IgD-negative memory B cell (primary cell): ENCODE results near the gene FAM83G. TPM values are rescaled to one million over a fixed set of nuclear protein-coding genes. Genes with fewer than 3 reads are reported as not detected.
"Not testable (repeated sequence)": the region's sequence is repeated elsewhere in the genome, so short reads cannot be mapped to it uniquely, and the experiment has no call there.

Experiments used
- H3K27ac Mint-ChIP-seq, 3 donors: one replicate each; pipeline ENCODE4 v1.8.0; 2020 to 2022; ENCODE audit warnings: mild to moderate bottlenecking in 3 of 3, mixed read lengths in 3 of 3, moderate library complexity in 1 of 3
- H3K27me3 Mint-ChIP-seq: one replicate; pipeline ENCODE4 v1.8.0; 2021; ENCODE audit warnings: mixed read lengths
- H3K36me3 Mint-ChIP-seq: one replicate; pipeline ENCODE4 v1.8.0; 2020; ENCODE audit warnings: mild to moderate bottlenecking, mixed read lengths
- H3K4me1 Mint-ChIP-seq, 3 donors: one replicate each; pipeline ENCODE4 v1.8.0; 2020 to 2022; ENCODE audit warnings: mixed read lengths in 3 of 3, mild to moderate bottlenecking in 1 of 3
- H3K4me3 Mint-ChIP-seq, 4 donors: one replicate each; pipeline ENCODE4 v1.8.0; 2020 to 2022; ENCODE audit warnings: mild to moderate bottlenecking in 4 of 4, mixed read lengths in 4 of 4, moderate library complexity in 3 of 4
- H3K9me3 Mint-ChIP-seq, 3 donors: one replicate each; pipeline ENCODE4 v1.8.0; 2020 to 2021; ENCODE audit warnings: mixed read lengths in 3 of 3, mild to moderate bottlenecking in 1 of 3
- polyA plus RNA-seq: library from polyadenylated mRNA; unstranded; fragments of 300-500 nt; fragmentation: Illumina TruSeq; gene quantifications from one replicate; pipeline ENCODE4 v1.2.3, GENCODE V29; 2021

The FAM83G gene
- polyA plus RNA-seq, 1 donor from 2014 or later = 6.8 TPM

DNA sequence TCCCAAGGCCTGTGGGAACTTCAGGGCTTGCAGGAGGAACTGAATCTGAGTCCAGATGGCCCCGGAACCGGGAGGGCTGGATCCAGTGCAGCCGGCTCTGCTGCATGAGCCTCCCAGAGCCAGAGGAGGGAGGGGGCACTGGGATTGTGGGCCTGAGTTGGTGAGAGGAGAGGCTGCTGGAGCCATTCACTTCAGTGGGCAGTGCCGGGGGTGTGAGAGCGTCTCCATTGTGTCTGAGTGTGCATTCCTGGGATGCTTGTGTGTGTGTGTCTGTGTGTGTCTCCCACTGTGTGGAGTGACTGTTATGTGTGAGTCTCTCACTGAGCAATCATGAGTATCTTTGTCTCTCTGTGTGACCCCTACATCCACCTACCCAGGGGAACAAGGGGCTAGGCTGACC, 25.2 kb upstream of the FAM83G start:
- not testable (repeated sequence) for H3K27ac Mint-ChIP-seq, H3K4me1 Mint-ChIP-seq, H3K4me3 Mint-ChIP-seq, H3K9me3 Mint-ChIP-seq, H3K36me3 Mint-ChIP-seq, H3K27me3 Mint-ChIP-seq

DNA sequence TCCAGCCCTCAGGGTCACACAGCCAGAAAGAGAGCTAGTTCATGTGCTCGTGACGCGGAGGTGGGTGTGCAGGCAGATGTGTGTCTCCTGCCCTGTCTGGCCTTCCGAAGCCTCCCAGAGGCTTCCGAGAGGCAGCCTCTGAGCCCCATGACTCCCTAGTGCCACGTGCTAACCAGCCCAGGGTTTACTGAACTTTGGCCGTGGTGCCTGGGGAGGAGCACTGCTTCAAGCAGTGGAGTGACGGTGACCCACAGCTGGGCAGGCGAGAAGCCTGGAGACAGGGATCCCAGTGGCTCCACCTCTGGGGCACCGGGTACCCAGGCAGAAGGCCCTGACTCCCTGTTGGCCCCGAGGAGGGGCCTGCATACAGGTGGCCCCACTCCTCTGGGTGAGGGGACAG, 24.1 kb upstream of the FAM83G start:
- not testable (repeated sequence) for H3K4me1 Mint-ChIP-seq, H3K27ac Mint-ChIP-seq, H3K4me3 Mint-ChIP-seq, H3K36me3 Mint-ChIP-seq, H3K9me3 Mint-ChIP-seq, H3K27me3 Mint-ChIP-seq

DNA sequence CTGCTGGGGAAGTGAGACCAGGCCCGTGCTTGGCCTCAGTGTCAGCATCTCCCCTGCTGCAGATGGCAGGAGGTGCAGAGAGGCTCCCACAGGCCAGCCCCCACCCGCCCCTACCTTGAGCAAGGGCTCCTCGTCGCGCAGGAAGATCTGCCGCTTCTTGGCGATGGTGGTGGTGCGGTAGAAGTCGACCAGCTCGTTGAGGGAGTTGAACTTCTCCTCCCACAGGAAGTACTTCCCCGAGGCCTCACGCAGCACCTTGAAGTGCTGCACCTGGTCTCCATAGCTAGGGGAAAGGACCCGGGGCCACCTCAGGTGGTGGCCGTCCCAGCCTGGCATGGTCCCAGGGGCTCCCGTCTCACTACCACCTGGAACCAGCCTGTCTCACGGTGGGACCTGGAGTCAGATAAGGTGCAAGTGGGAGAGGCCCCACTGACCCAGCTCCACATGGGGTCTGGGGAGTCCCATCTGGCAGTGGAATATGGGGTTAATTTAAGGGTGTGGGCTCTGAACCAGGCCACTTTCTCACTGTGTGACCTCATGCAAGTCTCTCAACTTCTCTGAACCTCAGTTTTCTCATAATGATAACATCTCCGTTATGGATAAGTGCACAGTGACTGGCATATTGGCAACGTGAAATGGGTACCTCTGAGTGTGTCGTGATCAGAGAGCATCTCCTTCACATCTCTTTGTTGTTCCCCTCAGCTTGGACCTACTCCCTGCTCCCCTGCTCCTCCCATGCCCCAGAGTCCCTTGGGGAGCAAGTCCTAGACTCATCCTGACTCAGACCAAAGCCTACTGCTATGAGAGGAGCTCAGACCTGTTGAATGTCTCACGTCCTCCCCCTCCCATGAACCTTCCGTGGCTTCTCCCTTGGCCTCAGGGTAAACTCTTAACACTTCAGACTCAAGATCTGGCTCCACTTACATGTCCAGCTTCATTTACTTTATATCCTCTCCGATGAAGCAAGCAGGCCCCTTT, 19.8 kb upstream of the FAM83G start:
- Mint-ChIP-seq H3K27ac (peak overlapping the region; percentile 63 to 91 (median 67)), H3K4me3 (peak overlapping the region in 2 of 4 donors; percentile 39 to 66), H3K9me3 (no peaks in the 10 kb centered on the region)

DNA sequence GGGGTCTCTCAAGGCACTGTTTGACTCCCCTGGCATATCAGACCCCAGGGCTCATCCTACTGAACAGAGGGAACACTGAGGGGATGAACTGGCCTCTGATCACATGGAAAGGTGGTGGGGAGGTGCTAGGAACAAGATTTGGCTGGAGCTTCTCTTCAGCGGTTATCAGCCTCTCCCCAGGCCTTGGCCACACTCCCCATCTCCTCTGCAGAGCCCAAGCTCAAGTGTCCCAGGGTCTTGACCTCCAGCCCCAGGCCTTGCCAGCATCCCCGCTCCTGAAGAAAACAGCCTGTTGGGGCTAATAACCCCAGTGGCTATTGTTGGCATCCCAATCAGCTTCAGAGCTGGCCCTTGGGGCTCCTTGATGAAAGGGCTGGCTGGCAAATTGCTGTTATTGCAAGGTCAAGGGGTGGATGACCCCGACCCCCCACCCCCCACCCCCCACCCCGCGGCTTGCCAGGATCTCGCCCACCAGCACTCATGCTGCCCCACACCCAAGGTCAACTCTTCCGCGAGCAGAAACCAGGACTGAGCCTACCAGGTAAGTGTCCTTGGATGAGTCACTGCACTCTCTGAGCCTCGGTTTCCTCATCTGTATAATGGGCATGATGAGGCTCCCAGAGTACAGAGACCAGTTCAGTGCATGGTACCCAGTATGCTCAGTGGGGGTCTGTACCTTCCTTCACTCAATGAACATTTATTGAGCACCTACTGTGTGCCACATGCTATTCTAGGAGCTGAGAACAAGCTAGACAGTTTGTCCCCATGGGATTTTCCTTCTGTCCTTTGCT, 18.8 kb upstream of the FAM83G start:
- H3K27ac Mint-ChIP-seq = no peak overlapping the region
- peaks cover 15 to 20% (median 16%) of the 10 kb centered on the region in 3 donors for H3K4me1 Mint-ChIP-seq
- H3K36me3 Mint-ChIP-seq = peaks cover 3% of the 10 kb centered on the region
- H3K27me3 Mint-ChIP-seq = no peaks in the 10 kb centered on the region
- no peak overlapping the region for H3K4me3 Mint-ChIP-seq
- no peaks in the 10 kb centered on the region for H3K9me3 Mint-ChIP-seq

More for the DNA sequence above, 19.8 kb upstream of the FAM83G start:
- H3K27me3 Mint-ChIP-seq = no peaks in the 10 kb centered on the region
- H3K36me3 Mint-ChIP-seq = peaks cover 3% of the 10 kb centered on the region
- H3K4me1 Mint-ChIP-seq = peaks cover 9 to 14% (median 9%) of the 10 kb centered on the region in 3 donors

DNA sequence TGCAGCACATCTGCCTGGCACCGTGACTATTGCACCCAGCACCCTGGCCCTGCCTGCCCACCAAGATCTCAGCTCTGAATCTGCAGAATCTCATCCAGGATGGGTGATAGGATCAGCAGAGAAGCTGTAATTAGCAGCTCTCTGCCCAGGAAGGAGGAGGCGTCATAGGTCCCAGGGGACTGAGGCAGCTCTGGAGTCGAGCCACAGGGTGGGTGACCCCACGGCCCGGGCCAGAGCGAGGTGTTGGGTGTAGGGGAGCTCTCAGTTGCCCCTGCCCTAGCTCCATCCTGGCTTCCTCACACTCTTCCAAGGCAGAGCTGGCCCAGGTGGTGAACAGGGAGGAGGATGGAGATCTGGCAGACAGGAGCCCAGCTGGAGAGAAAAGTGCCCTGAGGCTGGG, 18.2 kb upstream of the FAM83G start:
- Mint-ChIP-seq H3K4me3 (no peak overlapping the region), H3K27ac (peak overlapping the region in 2 of 3 donors; percentile 68 to 78), H3K27me3 (no peaks in the 10 kb centered on the region), H3K36me3 (peaks cover 3% of the 10 kb centered on the region), H3K4me1 (peaks cover 15 to 20% (median 16%) of the 10 kb centered on the region in 3 donors), H3K9me3 (no peaks in the 10 kb centered on the region)

DNA sequence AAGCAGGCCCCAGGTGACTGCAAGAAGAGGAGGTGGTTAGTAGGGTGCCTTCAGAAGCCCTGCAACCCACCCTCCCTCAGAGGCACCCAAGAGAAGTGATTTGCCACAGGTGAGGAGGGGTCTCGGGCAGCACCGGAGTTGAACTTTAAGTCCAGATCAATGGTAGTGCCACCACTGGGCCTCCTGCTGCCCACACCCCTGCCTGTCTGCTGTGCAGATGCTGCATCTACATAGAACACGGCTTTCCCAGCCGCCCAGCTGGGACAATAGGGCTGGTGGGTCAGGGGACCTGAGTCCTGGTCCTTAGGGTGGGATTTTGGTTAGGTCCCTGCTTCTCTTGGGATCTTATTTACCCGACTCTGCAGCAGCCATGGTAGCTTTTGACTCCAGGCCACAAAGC, 17.6 kb upstream of the FAM83G start:
- no peaks in the 10 kb centered on the region for H3K27me3 Mint-ChIP-seq
- peaks cover 15 to 20% (median 16%) of the 10 kb centered on the region in 3 donors for H3K4me1 Mint-ChIP-seq
- H3K9me3 Mint-ChIP-seq = no peaks in the 10 kb centered on the region
- peaks cover 3% of the 10 kb centered on the region for H3K36me3 Mint-ChIP-seq
- no peak overlapping the region for H3K4me3 Mint-ChIP-seq
- peak overlapping the region in 2 of 3 donors; percentile 68 to 78 for H3K27ac Mint-ChIP-seq

DNA sequence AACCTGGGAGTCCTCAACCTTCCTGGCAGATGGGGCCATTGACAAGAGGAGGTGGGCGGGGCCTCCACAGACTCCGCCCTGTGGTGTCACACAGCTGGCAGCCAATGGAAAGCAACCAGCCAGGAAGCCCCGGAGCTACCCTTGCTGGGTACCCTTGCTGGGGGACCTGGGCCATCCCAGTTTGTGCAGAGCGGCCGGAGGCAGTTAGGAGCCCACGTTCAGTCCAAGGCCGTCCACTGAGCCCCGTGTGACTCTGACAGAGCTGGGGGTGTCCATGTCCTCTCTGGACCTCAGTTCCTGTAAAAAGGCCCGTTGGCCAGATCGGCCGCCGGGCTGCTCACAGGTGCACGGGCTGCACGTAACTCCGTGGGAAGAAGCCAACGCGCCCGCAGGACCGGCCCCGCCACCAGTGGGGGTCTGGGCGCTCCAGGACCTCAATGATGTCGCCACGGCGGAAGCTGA, 17.1 kb upstream of the FAM83G start:
- H3K27ac Mint-ChIP-seq = peak overlapping the region; percentile 31 to 83 (median 68)
- H3K9me3 Mint-ChIP-seq = no peaks in the 10 kb centered on the region
- H3K36me3 Mint-ChIP-seq = peaks cover 3% of the 10 kb centered on the region
- peaks cover 15 to 20% (median 16%) of the 10 kb centered on the region in 3 donors for H3K4me1 Mint-ChIP-seq
- H3K4me3 Mint-ChIP-seq = no peak overlapping the region
- no peaks in the 10 kb centered on the region for H3K27me3 Mint-ChIP-seq

DNA sequence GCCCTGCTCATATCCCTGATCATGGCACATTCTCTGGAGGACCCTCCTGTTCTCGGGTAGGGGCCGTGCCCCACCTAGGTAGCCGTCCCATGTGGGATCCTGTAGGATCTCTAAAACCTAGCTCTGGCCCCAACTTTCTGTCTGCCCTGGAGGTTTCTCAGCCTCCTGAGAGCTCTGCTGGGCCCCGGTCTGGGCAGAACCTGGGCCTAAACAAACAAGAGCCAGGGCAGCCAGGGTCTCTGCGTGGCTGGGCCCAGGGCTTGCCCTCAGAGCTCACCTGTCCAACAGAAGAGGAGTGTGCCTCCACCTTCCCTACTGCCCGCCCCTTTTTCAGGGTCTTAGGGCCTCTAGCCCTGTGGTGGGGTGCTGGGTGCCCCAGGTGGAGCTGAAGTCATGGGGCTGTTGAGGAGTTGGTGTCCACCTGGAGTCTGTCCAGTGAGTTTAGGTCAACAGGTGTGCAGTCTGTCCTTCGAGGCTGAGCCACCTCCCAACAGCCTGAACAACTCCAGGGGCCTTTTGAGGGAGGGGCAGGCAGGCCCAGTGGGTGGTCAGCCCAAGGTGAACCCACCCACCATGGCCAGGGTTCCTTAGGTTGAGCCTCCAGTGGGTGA, 16.6 kb upstream of the FAM83G start:
- peaks cover 15 to 20% (median 16%) of the 10 kb centered on the region in 3 donors for H3K4me1 Mint-ChIP-seq
- not testable (repeated sequence) for H3K4me3 Mint-ChIP-seq, H3K27me3 Mint-ChIP-seq, H3K36me3 Mint-ChIP-seq, H3K9me3 Mint-ChIP-seq
- peak overlapping the region; percentile 31 to 83 (median 68) for H3K27ac Mint-ChIP-seq

DNA sequence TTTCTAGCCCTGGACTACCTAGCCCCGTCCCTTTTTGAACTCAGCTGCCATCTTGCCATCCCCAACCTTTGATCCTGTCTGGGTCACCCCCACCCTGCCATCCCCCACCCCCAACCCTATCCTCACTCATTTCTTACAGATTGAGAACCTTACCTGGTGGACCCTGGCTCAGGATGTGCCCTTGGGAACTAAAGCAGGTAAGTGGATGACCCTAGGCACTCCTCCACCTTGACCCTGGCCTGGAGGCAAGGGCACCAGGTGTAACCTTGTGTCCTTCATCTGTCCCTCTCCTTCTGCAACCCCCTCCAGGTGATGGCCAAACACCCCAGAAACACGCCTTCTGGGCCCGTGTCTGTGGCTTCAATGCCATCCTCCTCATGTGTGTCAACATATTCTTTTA, 15.5 kb upstream of the FAM83G start:
- Mint-ChIP-seq H3K36me3 (peaks cover 3% of the 10 kb centered on the region), H3K4me1 (peaks cover 16 to 20% (median 19%) of the 10 kb centered on the region in 3 donors), H3K9me3 (no peaks in the 10 kb centered on the region), H3K27ac (peak overlapping the region in 2 of 3 donors; percentile 53 to 75), H3K27me3 (no peaks in the 10 kb centered on the region), H3K4me3 (no peak overlapping the region)

DNA sequence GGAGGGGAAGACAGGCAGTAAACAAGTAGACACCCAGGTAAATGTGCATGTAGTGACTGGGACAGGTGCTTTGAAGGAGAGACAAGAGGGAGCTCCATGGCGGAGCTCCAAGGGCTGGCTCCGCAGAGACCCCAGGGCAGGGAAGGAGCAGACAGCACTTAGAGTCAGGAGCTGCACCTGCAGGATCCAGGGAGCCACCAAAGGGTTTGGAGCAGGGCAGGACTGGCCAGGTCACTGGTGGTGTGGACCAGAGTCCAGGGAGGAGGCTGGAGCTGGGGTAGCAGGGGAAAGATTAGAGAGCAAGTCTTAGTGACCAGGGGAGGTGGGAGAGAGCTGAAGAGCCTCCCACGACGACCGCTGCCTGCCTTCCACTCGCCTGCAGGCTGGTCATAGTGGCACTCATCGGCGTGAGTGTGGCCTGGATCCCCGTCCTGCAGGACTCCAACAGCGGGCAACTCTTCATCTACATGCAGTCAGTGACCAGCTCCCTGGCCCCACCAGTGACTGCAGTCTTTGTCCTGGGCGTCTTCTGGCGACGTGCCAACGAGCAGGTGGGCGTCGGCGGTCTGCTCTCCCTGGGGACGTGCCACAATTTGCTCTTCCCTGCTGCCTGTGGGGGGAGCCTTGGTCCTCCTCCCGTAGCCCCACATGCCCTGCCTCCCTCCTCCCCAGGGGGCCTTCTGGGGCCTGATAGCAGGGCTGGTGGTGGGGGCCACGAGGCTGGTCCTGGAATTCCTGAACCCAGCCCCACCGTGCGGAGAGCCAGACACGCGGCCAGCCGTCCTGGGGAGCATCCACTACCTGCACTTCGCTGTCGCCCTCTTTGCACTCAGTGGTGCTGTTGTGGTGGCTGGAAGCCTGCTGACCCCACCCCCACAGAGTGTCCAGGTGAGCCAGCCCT, 14.7 kb upstream of the FAM83G start:
- Mint-ChIP-seq H3K4me3 (peak overlapping the region in 1 of 4 donors; percentile 29), H3K4me1 (peaks cover 10 to 15% (median 13%) of the 10 kb centered on the region in 3 donors), H3K27ac (peak overlapping the region; percentile 35 to 81 (median 40)), H3K36me3 (peaks cover 3% of the 10 kb centered on the region), H3K27me3 (no peaks in the 10 kb centered on the region), H3K9me3 (no peaks in the 10 kb centered on the region)

DNA sequence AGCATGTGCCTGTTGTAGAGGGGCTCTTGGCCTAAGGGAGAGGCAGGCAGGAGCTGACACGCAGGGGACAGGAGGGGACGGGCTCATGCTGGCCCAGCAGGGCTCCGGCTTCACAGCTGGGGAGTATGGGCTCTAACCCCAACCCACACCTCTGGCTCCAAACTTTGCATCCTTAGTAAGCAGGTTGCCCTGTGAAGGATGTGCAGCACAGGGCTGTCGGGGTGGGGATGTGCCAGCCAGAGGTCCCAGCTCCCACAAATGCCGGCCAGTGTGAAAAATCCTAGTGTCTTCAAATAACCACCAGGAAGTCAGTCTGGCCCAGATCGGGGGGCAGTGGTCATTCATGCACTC, 14.0 kb upstream of the FAM83G start:
- Mint-ChIP-seq H3K36me3 (peaks cover 3% of the 10 kb centered on the region), H3K27me3 (no peaks in the 10 kb centered on the region), H3K27ac (peak overlapping the region in 1 of 3 donors; percentile 35), H3K9me3 (no peaks in the 10 kb centered on the region), H3K4me3 (peak overlapping the region in 1 of 4 donors; percentile 29), H3K4me1 (peaks cover 10 to 13% (median 13%) of the 10 kb centered on the region in 3 donors)

DNA sequence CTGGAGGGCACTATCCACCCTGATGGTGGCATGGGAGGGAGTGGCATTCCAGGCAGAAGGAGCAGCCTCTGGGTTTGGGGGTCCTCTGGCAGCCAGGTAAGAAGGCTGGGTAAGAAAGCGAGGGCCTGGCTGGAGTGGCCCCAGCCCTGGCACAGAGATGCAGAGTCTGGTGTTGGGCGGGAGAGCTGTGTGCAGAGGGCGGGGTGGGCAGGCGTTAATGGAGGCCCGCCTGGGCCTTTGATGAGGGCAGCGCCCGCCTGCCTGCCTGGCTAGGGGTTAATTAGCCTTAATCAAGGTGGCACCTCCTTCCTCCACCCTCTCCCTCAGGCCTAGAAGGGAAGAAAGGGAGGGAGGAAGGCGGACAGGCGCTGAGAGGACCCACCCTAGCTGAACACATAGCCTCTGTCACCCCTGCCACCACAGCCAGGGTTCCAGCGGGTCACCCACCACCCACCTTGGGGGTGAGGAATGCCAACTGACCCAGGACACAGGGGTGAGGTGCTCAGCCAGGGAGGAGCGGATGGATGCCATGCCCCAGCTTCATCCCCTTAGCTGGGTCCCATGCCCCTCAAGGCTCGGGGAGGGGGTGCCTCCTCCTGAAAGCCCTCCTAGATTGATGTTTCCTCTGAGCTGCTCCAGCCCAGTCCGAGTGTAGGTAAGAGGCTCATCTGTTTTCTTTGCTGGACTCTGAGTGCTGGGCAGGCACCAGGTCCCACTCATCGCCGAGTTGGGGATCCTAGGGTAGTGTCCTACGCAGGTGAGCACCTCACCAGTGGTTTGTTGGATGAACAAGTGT, 13.4 kb upstream of the FAM83G start:
- H3K27ac Mint-ChIP-seq = peak overlapping the region in 2 of 3 donors; percentile 35 to 76

DNA sequence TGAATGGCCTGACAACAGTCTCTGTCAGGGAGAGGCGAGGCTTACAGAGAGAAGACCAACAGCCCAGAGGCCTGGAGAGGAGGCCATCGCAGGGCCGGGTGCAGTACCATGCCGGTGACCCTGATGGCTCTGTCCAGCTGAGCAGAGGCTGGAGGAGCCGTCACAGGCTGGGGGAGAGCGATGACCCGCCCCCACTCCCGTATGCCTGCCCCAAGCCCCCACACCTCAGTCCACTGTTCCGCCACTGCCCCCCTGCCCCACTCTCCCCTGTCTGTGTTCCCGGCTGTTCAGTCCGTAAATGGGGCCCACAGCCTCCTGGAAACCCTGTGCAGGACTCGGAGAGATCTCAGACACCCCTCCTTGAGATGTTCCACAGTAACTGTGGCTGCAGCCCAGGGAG, 12.8 kb upstream of the FAM83G start:
- Mint-ChIP-seq H3K4me3 (peak overlapping the region in 1 of 4 donors; percentile 54), H3K27me3 (no peaks in the 10 kb centered on the region), H3K36me3 (peaks cover 3% of the 10 kb centered on the region), H3K27ac (peak overlapping the region in 2 of 3 donors; percentile 48 to 76), H3K9me3 (no peaks in the 10 kb centered on the region), H3K4me1 (peaks cover 7 to 13% (median 10%) of the 10 kb centered on the region in 3 donors)

More for the DNA sequence above, 13.4 kb upstream of the FAM83G start:
- Mint-ChIP-seq H3K27me3 (no peaks in the 10 kb centered on the region), H3K4me3 (no peak overlapping the region), H3K36me3 (peaks cover 3% of the 10 kb centered on the region), H3K9me3 (no peaks in the 10 kb centered on the region), H3K4me1 (peaks cover 10 to 13% (median 13%) of the 10 kb centered on the region in 3 donors)
